ENCODE data around the gene PABPC1L. TPM values are rescaled to one million over a fixed set of nuclear protein-coding genes. Genes with fewer than 3 reads are reported as not detected.

Gene PABPC1L
- total RNA-seq, 1 donor from 2014 or later = 45.3 TPM

- Histone ChIP-seq H2AFZ (replicated peaks) (no peak overlapping the region), H3K4me2 (no peak overlapping the region), H3K36me3 (peaks cover 10% of the 10 kb centered on the region), H3K4me3 (no peak overlapping the region), H3K9ac (no peak overlapping the region), H4K20me1 (ENCODE audit: low read depth) (peaks cover 6% of the 10 kb centered on the region), H3K79me2 (ENCODE audit: low read depth) (no peaks in the 10 kb centered on the region), H3K9me3 (ENCODE audit: low read depth) (no peaks in the 10 kb centered on the region), H3K4me1 (no peaks in the 10 kb centered on the region), H3K27me3 (no peaks in the 10 kb centered on the region), H3F3A (ENCODE audit: low read depth) (no peaks in the 10 kb centered on the region), H3K27ac (no peak overlapping the region)
- no peak for DNase-seq (ENCODE audit: low spot score)
- Mint-ChIP-seq H3K4me3 (no peak overlapping the region), H3K27ac (no peak overlapping the region), H3K36me3 (peaks cover 28% of the 10 kb centered on the region), H3K27me3 (ENCODE audit: insufficient read depth, low read depth) (no peaks in the 10 kb centered on the region), H3K4me1 (no peaks in the 10 kb centered on the region), H3K9me3 (no peaks in the 10 kb centered on the region)
- no peak for TF ChIP-seq CTCF (IDR thresholded peaks at IDR 0.05)
- TF ChIP-seq EZH2phosphoT487 (IDR thresholded peaks at IDR 0.05) = no peak
- no peak for TF ChIP-seq EZH2 (IDR thresholded peaks at IDR 0.05)
These were observed 36.5 kb downstream of the PABPC1L start for GRCh38 chr20:44946271-44946852.

DNA sequence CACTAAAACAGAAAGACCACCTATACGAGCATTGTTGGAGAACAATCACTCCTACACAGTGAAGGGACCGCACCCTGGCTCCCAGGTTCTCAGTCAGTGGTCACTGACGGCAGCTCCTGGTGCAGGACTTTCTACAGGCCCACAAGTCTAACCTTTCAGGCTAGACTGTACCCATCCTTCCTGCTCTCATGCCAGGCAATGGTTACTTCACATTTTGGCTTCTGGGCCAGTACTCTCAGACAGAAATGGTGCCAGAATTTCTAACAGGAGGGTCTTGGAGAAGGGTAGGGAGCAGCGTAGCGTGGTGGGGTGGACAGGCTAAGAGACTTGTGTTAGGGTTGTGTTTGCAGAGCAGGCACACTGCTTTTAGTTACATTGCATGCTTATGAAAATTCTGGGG lies 38.2 kb downstream of the PABPC1L start:
- H3K4me3 ChIP-seq = no peak overlapping the region
- Mint-ChIP-seq H3K4me3 (no peak overlapping the region), H3K27me3 (ENCODE audit: insufficient read depth, low read depth) (no peaks in the 10 kb centered on the region), H3K4me1 (no peaks in the 10 kb centered on the region), H3K27ac (no peak overlapping the region), H3K9me3 (no peaks in the 10 kb centered on the region), H3K36me3 (peaks cover 30% of the 10 kb centered on the region)
- H4K20me1 ChIP-seq (ENCODE audit: low read depth) = no peaks in the 10 kb centered on the region
- peaks cover 10% of the 10 kb centered on the region for H3K36me3 ChIP-seq
- no peak overlapping the region for H3K27ac ChIP-seq
- no peaks in the 10 kb centered on the region for H3K4me1 ChIP-seq
- no peaks in the 10 kb centered on the region for H3K9me3 ChIP-seq (ENCODE audit: low read depth)
- H3K9ac ChIP-seq = no peak overlapping the region
- DNase-seq (ENCODE audit: low spot score) = no peak
- no peaks in the 10 kb centered on the region for H3F3A ChIP-seq (ENCODE audit: low read depth)
- no peak overlapping the region for H3K4me2 ChIP-seq
- TF ChIP-seq CTCF (IDR thresholded peaks at IDR 0.05) (no peak), EZH2 (IDR thresholded peaks at IDR 0.05) (no peak), EZH2phosphoT487 (IDR thresholded peaks at IDR 0.05) (no peak)
- H3K27me3 ChIP-seq = no peaks in the 10 kb centered on the region
- no peak overlapping the region for H2AFZ ChIP-seq (replicated peaks)
- no peaks in the 10 kb centered on the region for H3K79me2 ChIP-seq (ENCODE audit: low read depth)

DNA sequence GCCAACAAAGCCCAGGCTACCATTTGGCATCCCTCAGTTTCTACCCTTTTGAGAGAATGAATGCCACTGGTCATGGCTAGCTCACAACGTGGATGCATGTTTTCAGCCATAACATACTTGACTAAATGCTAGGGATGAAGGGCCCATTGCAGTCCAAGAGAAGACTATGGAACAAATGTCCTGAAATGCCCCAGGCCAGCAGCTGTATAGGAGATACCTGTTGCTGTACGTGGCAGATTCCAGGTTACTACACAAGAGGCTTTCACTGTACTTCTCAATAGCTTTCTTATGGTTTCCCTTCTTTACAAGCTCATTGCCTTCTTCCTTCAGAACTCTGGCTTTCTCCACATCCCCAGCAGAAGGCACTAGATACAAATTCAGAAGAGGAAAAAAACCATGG lies 38.7 kb downstream of the PABPC1L start:
- Histone ChIP-seq H3K36me3 (peaks cover 10% of the 10 kb centered on the region), H3K4me1 (no peaks in the 10 kb centered on the region), H3K9me3 (ENCODE audit: low read depth) (no peaks in the 10 kb centered on the region), H3K79me2 (ENCODE audit: low read depth) (no peaks in the 10 kb centered on the region), H4K20me1 (ENCODE audit: low read depth) (no peaks in the 10 kb centered on the region), H2AFZ (replicated peaks) (no peak overlapping the region), H3K4me2 (no peak overlapping the region), H3K27ac (no peak overlapping the region), H3K4me3 (no peak overlapping the region), H3K9ac (no peak overlapping the region), H3K27me3 (no peaks in the 10 kb centered on the region), H3F3A (ENCODE audit: low read depth) (no peaks in the 10 kb centered on the region)
- TF ChIP-seq EZH2 (IDR thresholded peaks at IDR 0.05) (no peak), CTCF (IDR thresholded peaks at IDR 0.05) (no peak), EZH2phosphoT487 (IDR thresholded peaks at IDR 0.05) (no peak)
- H3K4me1 Mint-ChIP-seq = no peaks in the 10 kb centered on the region
- DNase-seq (ENCODE audit: low spot score) = no peak
- H3K9me3 Mint-ChIP-seq = no peaks in the 10 kb centered on the region
- peaks cover 32% of the 10 kb centered on the region for H3K36me3 Mint-ChIP-seq
- no peak overlapping the region for H3K4me3 Mint-ChIP-seq
- no peaks in the 10 kb centered on the region for H3K27me3 Mint-ChIP-seq (ENCODE audit: insufficient read depth, low read depth)
- no peak overlapping the region for H3K27ac Mint-ChIP-seq

Data from neural progenitor cell (in vitro differentiated cells).